ENCODE results near the gene HIRA.

HIRA gene

DNA sequence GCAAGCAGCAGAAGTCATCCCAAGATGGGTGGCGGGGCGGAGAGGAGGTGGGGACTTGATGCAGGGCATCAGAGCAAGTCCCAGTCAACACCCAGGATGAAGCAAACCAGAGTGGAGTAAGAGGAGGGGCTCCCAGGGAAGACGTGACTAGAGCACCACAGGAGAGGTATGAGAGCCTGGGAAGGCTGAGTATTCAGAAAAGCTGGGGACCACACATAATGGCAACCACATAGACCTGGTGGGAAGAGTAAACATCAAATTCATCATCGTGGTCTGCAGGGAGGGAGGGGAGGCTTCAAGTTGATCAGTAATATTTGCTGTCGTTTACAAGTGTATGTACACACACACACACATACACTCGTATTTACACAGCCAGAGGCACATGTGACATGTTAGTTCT is 79.3 kb downstream of the HIRA start:
- TF ChIP-seq, protein P1, sequence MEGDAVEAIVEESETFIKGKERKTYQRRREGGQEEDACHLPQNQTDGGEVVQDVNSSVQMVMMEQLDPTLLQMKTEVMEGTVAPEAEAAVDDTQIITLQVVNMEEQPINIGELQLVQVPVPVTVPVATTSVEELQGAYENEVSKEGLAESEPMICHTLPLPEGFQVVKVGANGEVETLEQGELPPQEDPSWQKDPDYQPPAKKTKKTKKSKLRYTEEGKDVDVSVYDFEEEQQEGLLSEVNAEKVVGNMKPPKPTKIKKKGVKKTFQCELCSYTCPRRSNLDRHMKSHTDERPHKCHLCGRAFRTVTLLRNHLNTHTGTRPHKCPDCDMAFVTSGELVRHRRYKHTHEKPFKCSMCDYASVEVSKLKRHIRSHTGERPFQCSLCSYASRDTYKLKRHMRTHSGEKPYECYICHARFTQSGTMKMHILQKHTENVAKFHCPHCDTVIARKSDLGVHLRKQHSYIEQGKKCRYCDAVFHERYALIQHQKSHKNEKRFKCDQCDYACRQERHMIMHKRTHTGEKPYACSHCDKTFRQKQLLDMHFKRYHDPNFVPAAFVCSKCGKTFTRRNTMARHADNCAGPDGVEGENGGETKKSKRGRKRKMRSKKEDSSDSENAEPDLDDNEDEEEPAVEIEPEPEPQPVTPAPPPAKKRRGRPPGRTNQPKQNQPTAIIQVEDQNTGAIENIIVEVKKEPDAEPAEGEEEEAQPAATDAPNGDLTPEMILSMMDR (IDR thresholded peaks at IDR 0.05; ENCODE audit: extremely low read depth, insufficient read depth, missing control alignments) = no peak
- no peak for DNase-seq (ENCODE audit: low spot score)
- in situ Hi-C loops (cut with MboI; ENCODE audit: low pct_unique_long_range_greater_than_20kb, low sequenced_read_pairs, unreplicated experiment) = no loop called here

- no peak for DNase-seq (ENCODE audit: low spot score)
- TF ChIP-seq, protein P1 (IDR thresholded peaks at IDR 0.05; ENCODE audit: extremely low read depth, insufficient read depth, missing control alignments) = no peak
- in situ Hi-C loops (cut with MboI; ENCODE audit: low pct_unique_long_range_greater_than_20kb, low sequenced_read_pairs, unreplicated experiment) = no loop called here
Measured at GRCh38 chr22:19351604-19352003, 79.9 kb downstream of the HIRA start.

DNA sequence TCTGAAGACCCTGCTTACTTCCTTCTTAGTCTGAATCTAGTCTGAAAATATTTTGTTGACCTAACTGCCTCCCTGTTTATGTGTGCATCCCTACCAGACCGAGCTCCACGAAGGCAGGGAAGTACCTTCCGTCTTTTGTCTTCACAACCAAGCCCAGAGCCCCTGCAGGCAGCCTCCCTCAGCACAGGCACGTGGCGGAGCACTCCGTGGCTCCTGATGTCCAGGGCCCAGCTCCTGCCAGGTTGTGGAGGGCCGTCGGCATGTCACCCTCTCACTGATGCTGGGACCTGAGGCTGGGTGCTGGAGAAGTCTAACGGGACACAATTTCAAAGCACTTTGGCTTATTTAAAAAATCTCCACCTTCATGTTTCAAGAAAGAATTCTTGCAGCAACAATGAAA is 80.6 kb downstream of the HIRA start:
- no peak for DNase-seq (ENCODE audit: low spot score)
- TF ChIP-seq, protein P1 (IDR thresholded peaks at IDR 0.05; ENCODE audit: extremely low read depth, insufficient read depth, missing control alignments) = no peak
- in situ Hi-C loops (cut with MboI; ENCODE audit: low pct_unique_long_range_greater_than_20kb, low sequenced_read_pairs, unreplicated experiment) = no loop called here

GRCh38 chr22:19350476-19350859 is 81.1 kb downstream of the HIRA start:
- in situ Hi-C loops (cut with MboI; ENCODE audit: low pct_unique_long_range_greater_than_20kb, low sequenced_read_pairs, unreplicated experiment) = no loop called here
- TF ChIP-seq, protein P1 (IDR thresholded peaks at IDR 0.05; ENCODE audit: extremely low read depth, insufficient read depth, missing control alignments) = no peak
- DNase-seq (ENCODE audit: low spot score) = no peak

DNA sequence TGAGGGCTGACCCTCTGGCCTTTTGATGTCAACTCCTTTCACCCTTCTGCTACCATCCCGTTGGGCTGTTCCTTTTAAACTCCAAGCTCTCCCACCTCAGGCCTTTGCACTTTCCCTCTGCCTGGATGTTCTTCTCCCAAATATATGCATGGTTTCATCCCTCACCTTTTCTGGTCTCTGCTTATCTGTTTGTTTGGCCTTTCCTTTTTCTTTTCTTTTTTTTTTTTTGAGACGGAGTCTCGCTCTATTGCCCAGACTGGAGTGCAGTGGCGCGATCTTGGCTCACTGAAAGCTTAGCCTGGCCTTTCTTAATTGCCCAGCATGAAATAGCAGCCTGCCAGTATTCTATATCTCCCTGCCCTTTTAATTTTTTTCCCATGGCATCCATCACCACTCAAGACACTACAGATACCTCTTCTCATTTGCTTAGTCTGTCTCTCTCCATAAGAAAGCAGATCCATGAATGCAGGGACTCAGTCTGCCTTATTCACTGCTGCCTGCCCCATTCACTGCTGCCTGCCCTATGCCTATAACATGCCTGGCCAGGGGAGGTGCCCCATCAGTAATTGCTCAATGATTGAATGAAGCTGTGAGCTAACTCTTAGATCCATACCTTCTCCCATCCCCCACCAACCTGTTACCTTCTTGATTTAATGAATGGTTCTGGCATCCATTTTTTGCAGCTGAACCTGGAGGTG is 81.6 kb downstream of the HIRA start:
- no peak for DNase-seq (ENCODE audit: low spot score)
- TF ChIP-seq, protein P1 (IDR thresholded peaks at IDR 0.05; ENCODE audit: extremely low read depth, insufficient read depth, missing control alignments) = no peak
- in situ Hi-C loops (cut with MboI; ENCODE audit: low pct_unique_long_range_greater_than_20kb, low sequenced_read_pairs, unreplicated experiment) = no loop called here

GRCh38 chr22:19346677-19347265 is 84.8 kb downstream of the HIRA start:
- TF ChIP-seq, protein P1 (IDR thresholded peaks at IDR 0.05; ENCODE audit: extremely low read depth, insufficient read depth, missing control alignments) = no peak
- DNase-seq (ENCODE audit: low spot score) = no peak
- in situ Hi-C loops (cut with MboI; ENCODE audit: low pct_unique_long_range_greater_than_20kb, low sequenced_read_pairs, unreplicated experiment) = no loop called here

Data from GM13977 (cell line).